Neural progenitor cell (in vitro differentiated cells): ENCODE data around the gene MITF. TPM values are rescaled to one million over a fixed set of nuclear protein-coding genes. Genes with fewer than 3 reads are reported as not detected.

Source experiments
- DNase-seq: peaks from one replicate; pipeline ENCODE4 v3.0.0-alpha.2; 2016; ENCODE audit warnings: low spot score
- H2AFZ ChIP-seq: fragments of 200-600 bp; sonication (generic); replicated peaks from 2 replicates; pipeline ENCODE4 v1.6.1; 2016; ENCODE audit warnings: antibody characterized with exemption
- H3F3A ChIP-seq: fragments of 200-600 bp; sonication (generic); 2 replicates; pipeline ENCODE4 v1.6.1; 2016; ENCODE audit warnings: antibody characterized with exemption, low read depth
- H3K27ac ChIP-seq: fragments of 200-600 bp; sonication (generic); 2 replicates; pipeline ENCODE4 v1.5.1; 2016; ENCODE audit warnings: mild to moderate bottlenecking
- H3K27me3 ChIP-seq: fragments of 200-600 bp; sonication (generic); 2 replicates; pipeline ENCODE4 v1.6.1; 2016; ENCODE audit warnings: mild to moderate bottlenecking, moderate library complexity
- H3K36me3 ChIP-seq: fragments of 200-600 bp; sonication (generic); 2 replicates; pipeline ENCODE4 v1.5.1; 2016
- H3K4me1 ChIP-seq: fragments of 200-600 bp; sonication (generic); 2 replicates; pipeline ENCODE4 v1.6.1; 2016; ENCODE audit warnings: mixed run types
- H3K4me2 ChIP-seq: fragments of 200-600 bp; sonication (generic); 2 replicates; pipeline ENCODE4 v1.6.1; 2016
- H3K4me3 ChIP-seq: fragments of 200-600 bp; sonication (generic); 2 replicates; pipeline ENCODE4 v1.5.1; 2016
- H3K79me2 ChIP-seq: fragments of 200-600 bp; sonication (generic); 2 replicates; pipeline ENCODE4 v1.6.1; 2016; ENCODE audit warnings: low read depth
- H3K9ac ChIP-seq: fragments of 200-600 bp; sonication (generic); 2 replicates; pipeline ENCODE4 v1.6.1; 2016
- H3K9me3 ChIP-seq: fragments of 200-600 bp; sonication (generic); 2 replicates; pipeline ENCODE4 v1.5.1; 2016; ENCODE audit warnings: low read depth
- H4K20me1 ChIP-seq: fragments of 200-600 bp; sonication (generic); 2 replicates; pipeline ENCODE4 v1.6.1; 2016; ENCODE audit warnings: low read depth
- H3K27ac Mint-ChIP-seq: 3 replicates; pipeline ENCODE4 v1.8.0; 2021; ENCODE audit warnings: mixed read lengths
- H3K27me3 Mint-ChIP-seq: 2 replicates; pipeline ENCODE4 v1.8.0; 2022; ENCODE audit warnings: low read depth, mild to moderate bottlenecking, inconsistent platforms, moderate library complexity, mixed read lengths; ENCODE audit not compliant: insufficient read depth
- H3K36me3 Mint-ChIP-seq: 3 replicates; pipeline ENCODE4 v1.8.0; 2021; ENCODE audit warnings: mixed read lengths
- H3K4me1 Mint-ChIP-seq: 3 replicates; pipeline ENCODE4 v1.8.0; 2021; ENCODE audit warnings: mixed read lengths
- H3K4me3 Mint-ChIP-seq: 3 replicates; pipeline ENCODE4 v1.8.0; 2021; ENCODE audit warnings: mild to moderate bottlenecking, moderate library complexity, mixed read lengths
- H3K9me3 Mint-ChIP-seq: 3 replicates; pipeline ENCODE4 v1.8.0; 2020; ENCODE audit warnings: mixed read lengths
- CTCF ChIP-seq: fragments of 200-600 bp; sonication (generic); IDR thresholded peaks from 2 replicates; pipeline ENCODE4 v1.5.1; 2017; ENCODE audit warnings: antibody characterized with exemption, mild to moderate bottlenecking
- EZH2 ChIP-seq: fragments of 200-600 bp; sonication (generic); IDR thresholded peaks from 2 replicates; pipeline ENCODE4 v1.6.1; 2017; ENCODE audit warnings: antibody characterized with exemption, mild to moderate bottlenecking, moderate library complexity
- EZH2phosphoT487 ChIP-seq: fragments of 200-600 bp; sonication (generic); IDR thresholded peaks from 2 replicates; pipeline ENCODE4 v1.6.1; 2017; ENCODE audit warnings: antibody characterized with exemption
- total RNA-seq: library from RNA; depleted of rRNA; stranded (reverse); fragments of >200 nt; gene quantifications from 2 replicates; pipeline ENCODE4 v1.2.3, GENCODE V29; 2015; ENCODE audit warnings: low replicate concordance

The MITF gene
- total RNA-seq, 1 donor from 2014 or later, result not detected

GRCh38 chr3:69882560-69882959 is 143.3 kb downstream of the MITF start:
- no peaks in the 10 kb centered on the region for H3K36me3 ChIP-seq
- TF ChIP-seq CTCF, result no peak
- no peak for TF ChIP-seq EZH2phosphoT487
- TF ChIP-seq EZH2, result no peak
- Mint-ChIP-seq H3K36me3 (no peaks in the 10 kb centered on the region), H3K4me3 (no peak overlapping the region), H3K27me3 (peaks cover 2% of the 10 kb centered on the region), H3K9me3 (no peaks in the 10 kb centered on the region), H3K4me1 (peaks cover 4% of the 10 kb centered on the region), H3K27ac (no peak overlapping the region)
- H3K9me3 ChIP-seq, result no peaks in the 10 kb centered on the region
- H4K20me1 ChIP-seq, result no peaks in the 10 kb centered on the region
- H3K9ac ChIP-seq, result no peak overlapping the region
- H3K79me2 ChIP-seq, result no peaks in the 10 kb centered on the region
- no peaks in the 10 kb centered on the region for H3F3A ChIP-seq
- DNase-seq, result no peak
- no peak overlapping the region for H3K4me2 ChIP-seq
- H3K27me3 ChIP-seq, result no peaks in the 10 kb centered on the region
- peak overlapping the region; percentile 46 for H2AFZ ChIP-seq
- H3K27ac ChIP-seq, result no peak overlapping the region
- no peaks in the 10 kb centered on the region for H3K4me1 ChIP-seq
- no peak overlapping the region for H3K4me3 ChIP-seq

GRCh38 chr3:69888040-69888942 is 149.0 kb downstream of the MITF start:
- Mint-ChIP-seq H3K4me1 (peaks cover 19% of the 10 kb centered on the region), H3K27ac (no peak overlapping the region), H3K36me3 (no peaks in the 10 kb centered on the region), H3K27me3 (peaks cover 2% of the 10 kb centered on the region), H3K9me3 (no peaks in the 10 kb centered on the region), H3K4me3 (no peak overlapping the region)
- peaks cover 14% of the 10 kb centered on the region for H3K4me1 ChIP-seq
- H4K20me1 ChIP-seq, result no peaks in the 10 kb centered on the region
- H3K9me3 ChIP-seq, result no peaks in the 10 kb centered on the region
- no peaks in the 10 kb centered on the region for H3K27me3 ChIP-seq
- H3K4me2 ChIP-seq, result peak overlapping the region; percentile 41
- H3K79me2 ChIP-seq, result no peaks in the 10 kb centered on the region
- H3K9ac ChIP-seq, result no peak overlapping the region
- no peak overlapping the region for H3K4me3 ChIP-seq
- peak overlapping the region; percentile 32 for H2AFZ ChIP-seq
- H3K27ac ChIP-seq, result peak overlapping the region; percentile 45
- peak; percentile 43 for DNase-seq
- H3K36me3 ChIP-seq, result no peaks in the 10 kb centered on the region
- no peaks in the 10 kb centered on the region for H3F3A ChIP-seq
- no peak for TF ChIP-seq EZH2phosphoT487
- TF ChIP-seq CTCF, result no peak
- TF ChIP-seq EZH2, result no peak

- Histone ChIP-seq H3K4me1 (peaks cover 14% of the 10 kb centered on the region), H3K9ac (no peak overlapping the region), H3K4me2 (peak overlapping the region; percentile 41), H2AFZ (peak overlapping the region; percentile 32), H3K4me3 (no peak overlapping the region), H3K27ac (peak overlapping the region; percentile 45), H3K9me3 (no peaks in the 10 kb centered on the region), H4K20me1 (no peaks in the 10 kb centered on the region), H3K27me3 (no peaks in the 10 kb centered on the region), H3K36me3 (no peaks in the 10 kb centered on the region), H3K79me2 (no peaks in the 10 kb centered on the region), H3F3A (no peaks in the 10 kb centered on the region)
- Mint-ChIP-seq H3K27ac (no peak overlapping the region), H3K4me1 (peaks cover 19% of the 10 kb centered on the region), H3K36me3 (no peaks in the 10 kb centered on the region), H3K9me3 (no peaks in the 10 kb centered on the region), H3K4me3 (no peak overlapping the region), H3K27me3 (peaks cover 2% of the 10 kb centered on the region)
- DNase-seq, result no peak
- no peak for TF ChIP-seq EZH2phosphoT487
- no peak for TF ChIP-seq EZH2
- TF ChIP-seq CTCF, result no peak
Measured at GRCh38 chr3:69888943-69889315, 149.7 kb downstream of the MITF start.
